Osteoblast (primary cell): Measurements from ENCODE around the gene HOXB8. TPM values are rescaled to one million over a fixed set of nuclear protein-coding genes. Genes with fewer than 3 reads are reported as not detected.

Source experiments
- DNase-seq: peaks from one replicate; pipeline ENCODE4 v3.0.0; 2011; ENCODE audit warnings: low spot score, mixed read lengths; ENCODE audit not compliant: insufficient read length; ENCODE audit errors: missing footprints
- H2AFZ ChIP-seq: 2 replicates; pipeline ENCODE4 v1.6.0; 2011; ENCODE audit warnings: mild to moderate bottlenecking, low read length
- H3K27ac ChIP-seq: 2 replicates; pipeline ENCODE4 v1.5.1; 2011; ENCODE audit warnings: mild to moderate bottlenecking, low read depth, low read length, moderate library complexity
- H3K27me3 ChIP-seq: 2 replicates; pipeline ENCODE4 v1.6.0; 2012; ENCODE audit warnings: mild to moderate bottlenecking, control low read depth, inconsistent platforms, low read length, moderate library complexity; ENCODE audit not compliant: insufficient read depth
- H3K36me3 ChIP-seq: 2 replicates; pipeline ENCODE4 v1.5.1; 2011; ENCODE audit warnings: mild to moderate bottlenecking, low read length, control low read depth, moderate library complexity; ENCODE audit not compliant: insufficient read depth
- H3K4me1 ChIP-seq: 2 replicates; pipeline ENCODE4 v1.5.1; 2011; ENCODE audit warnings: mild to moderate bottlenecking, low read length, control low read depth, moderate library complexity; ENCODE audit not compliant: insufficient read depth
- H3K4me2 ChIP-seq: 2 replicates; pipeline ENCODE4 v1.6.0; 2011; ENCODE audit warnings: mild to moderate bottlenecking, low read length; ENCODE audit not compliant: insufficient read depth
- H3K4me3 ChIP-seq: fragments of 200-600 bp; sonication (generic); 3 replicates; pipeline ENCODE4 v1.5.1; 2012; ENCODE audit warnings: mild to moderate bottlenecking, low read length, inconsistent platforms; ENCODE audit not compliant: insufficient read depth
- H3K79me2 ChIP-seq: 2 replicates; pipeline ENCODE4 v1.6.0; 2012; ENCODE audit warnings: mild to moderate bottlenecking, low read length, control low read depth, inconsistent platforms; ENCODE audit not compliant: insufficient read depth
- H3K9me3 ChIP-seq: 2 replicates; pipeline ENCODE4 v1.5.1; 2011; ENCODE audit warnings: low read depth, low read length, control low read depth
- H4K20me1 ChIP-seq: 2 replicates; pipeline ENCODE4 v1.6.0; 2012; ENCODE audit warnings: mild to moderate bottlenecking, low read length, control low read depth; ENCODE audit not compliant: insufficient read depth
- CTCF ChIP-seq: IDR thresholded peaks from 2 replicates; pipeline ENCODE4 v1.5.1; 2011; ENCODE audit warnings: mild to moderate bottlenecking, low read depth, low read length, moderate library complexity; ENCODE audit errors: extremely low read depth
- total RNA-seq: library from RNA; depleted of rRNA; stranded (reverse); fragments of >200 nt; gene quantifications from 2 replicates; pipeline ENCODE4 v1.2.3, GENCODE V29; 2012

HOXB8 gene
- total RNA-seq, 1 donor = not detected

- Histone ChIP-seq H3K27me3 (peaks cover 100% of the 10 kb centered on the region), H3K9me3 (no peaks in the 10 kb centered on the region), H4K20me1 (no peaks in the 10 kb centered on the region), H3K36me3 (no peaks in the 10 kb centered on the region), H3K27ac (no peak overlapping the region), H3K4me1 (no peaks in the 10 kb centered on the region), H2AFZ (no peak overlapping the region), H3K4me3 (no peak overlapping the region), H3K79me2 (no peaks in the 10 kb centered on the region), H3K4me2 (no peak overlapping the region)
- no peak for DNase-seq
- no peak for TF ChIP-seq CTCF
Measured at GRCh38 chr17:48571024-48571818, 43.9 kb downstream of the HOXB8 start.

GRCh38 chr17:48570325-48571023 lies 44.6 kb downstream of the HOXB8 start:
- Histone ChIP-seq H4K20me1 (no peaks in the 10 kb centered on the region), H3K9me3 (no peaks in the 10 kb centered on the region), H3K27me3 (peaks cover 100% of the 10 kb centered on the region), H2AFZ (no peak overlapping the region), H3K4me1 (no peaks in the 10 kb centered on the region), H3K4me3 (no peak overlapping the region), H3K36me3 (no peaks in the 10 kb centered on the region), H3K27ac (no peak overlapping the region), H3K79me2 (no peaks in the 10 kb centered on the region), H3K4me2 (no peak overlapping the region)
- TF ChIP-seq CTCF = no peak
- no peak for DNase-seq

GRCh38 chr17:48569674-48570324 lies 45.3 kb downstream of the HOXB8 start:
- Histone ChIP-seq H3K36me3 (no peaks in the 10 kb centered on the region), H3K4me2 (no peak overlapping the region), H3K27ac (no peak overlapping the region), H3K4me3 (no peak overlapping the region), H3K27me3 (peaks cover 100% of the 10 kb centered on the region), H4K20me1 (no peaks in the 10 kb centered on the region), H3K79me2 (no peaks in the 10 kb centered on the region), H3K9me3 (no peaks in the 10 kb centered on the region), H3K4me1 (no peaks in the 10 kb centered on the region), H2AFZ (no peak overlapping the region)
- no peak for TF ChIP-seq CTCF
- no peak for DNase-seq

GRCh38 chr17:48569240-48569582 lies 45.9 kb downstream of the HOXB8 start:
- no peak for DNase-seq
- H3K27ac ChIP-seq = no peak overlapping the region
- H4K20me1 ChIP-seq = no peaks in the 10 kb centered on the region
- H3K36me3 ChIP-seq = no peaks in the 10 kb centered on the region
- no peaks in the 10 kb centered on the region for H3K4me1 ChIP-seq
- H3K9me3 ChIP-seq = no peaks in the 10 kb centered on the region
- H3K4me2 ChIP-seq = no peak overlapping the region
- no peak for TF ChIP-seq CTCF
- no peak overlapping the region for H3K4me3 ChIP-seq
- H2AFZ ChIP-seq = no peak overlapping the region
- H3K27me3 ChIP-seq = peaks cover 98% of the 10 kb centered on the region
- H3K79me2 ChIP-seq = no peaks in the 10 kb centered on the region
